HCT116 (cell line): ENCODE measurements around the gene PDCD6IP. TPM values are rescaled to one million over a fixed set of nuclear protein-coding genes. Genes with fewer than 3 reads are reported as not detected.

Experiments
- ATAC-seq: fragments of 200-7000 bp; cut with Tn5 transposase; 2 replicates; pipeline ENCODE4 v1.9.1; 2020; ENCODE audit warnings: mild to moderate bottlenecking, moderate library complexity
- BruUV-seq: library from RNA; stranded (reverse); fragments of 400-500 nt; replicated peaks from 2 replicates; lab custom pipeline; 2021; lab: Mats Ljungman, UMichigan
- CTCF ChIA-PET: fragments of 300-600 bp; sonication (Branson Sonifier 250); formaldehyde crosslinking; loops from one replicate; lab custom pipeline; 2021; ENCODE audit warnings: antibody characterized with exemption; lab: Charles Lee
- POLR2A ChIA-PET: fragments of 300-600, 350-600 bp; sonication (Branson Sonifier 250); formaldehyde crosslinking; loops from one replicate; lab custom pipeline; 2021; ENCODE audit warnings: antibody characterized with exemption; lab: Charles Lee
- RAD21 ChIA-PET, 2 experiments: fragments of 300-600 bp; sonication (Branson Sonifier 250); formaldehyde crosslinking; loops; one replicate each; lab custom pipeline; 2023; ENCODE audit warnings: low total read pairs in 2 of 2; ENCODE audit not compliant: uncharacterized antibody in 2 of 2, unreplicated experiment in 2 of 2, low non-redundant PET in 1 of 2; lab: Charles Lee
- DNase-seq: peaks from one replicate; pipeline ENCODE4 v3.0.0-alpha.2; 2010; ENCODE audit warnings: low read depth, low spot score
- H2AFZ ChIP-seq: fragments of 200-600 bp; shearing (Covaris generic), sonication (generic); 2 replicates; pipeline ENCODE4 v1.6.1; 2017; ENCODE audit warnings: low read depth, mixed run types, mixed read lengths, antibody characterized with exemption, low read length; ENCODE audit not compliant: poor library complexity, severe bottlenecking
- H3K27ac ChIP-seq: 2 replicates; pipeline ENCODE4 v1.5.1; 2012; ENCODE audit warnings: low read depth, low read length
- H3K27me3 ChIP-seq: fragments of 200-600 bp; sonication (generic); 2 replicates; pipeline ENCODE4 v1.6.1; 2016; ENCODE audit warnings: mixed run types, low read length, mixed read lengths; ENCODE audit not compliant: insufficient read depth
- H3K36me3 ChIP-seq, 2 experiments: fragments of 200-500 bp in 1 of 2; fragments of 200-600 bp in 1 of 2; sonication (Bioruptor generic) in 1 of 2; sonication (generic) in 1 of 2; 2 replicates each; pipeline versions ENCODE4 v1.5.1 to v1.6.1; 2014 to 2016; ENCODE audit warnings: low read length in 2 of 2, inconsistent platforms in 1 of 2, mixed read lengths in 1 of 2, mixed run types in 1 of 2; ENCODE audit not compliant: insufficient read depth in 2 of 2, control insufficient read depth in 1 of 2
- H3K4me1 ChIP-seq, 2 experiments: fragments of 200-600 bp in 1 of 2; sonication (generic) in 1 of 2; 2 replicates each; pipeline versions ENCODE4 v1.5.1 to v1.6.1; 2012 to 2017; ENCODE audit warnings: low read length in 2 of 2, inconsistent platforms in 1 of 2, mild to moderate bottlenecking in 1 of 2, mixed read lengths in 1 of 2, mixed run types in 1 of 2, moderate library complexity in 1 of 2; ENCODE audit not compliant: insufficient read depth in 2 of 2, control insufficient read depth in 1 of 2
- H3K4me2 ChIP-seq: fragments of 200-600 bp; sonication (generic); 2 replicates; pipeline ENCODE4 v1.6.1; 2017; ENCODE audit warnings: mixed run types, low read length, mixed read lengths
- H3K4me3 ChIP-seq, 2 experiments: fragments of 200-600 bp in 1 of 2; sonication (generic) in 1 of 2; replicated peaks in 1 of 2; 2 replicates each; pipeline ENCODE4 v1.5.1; 2011 to 2016; ENCODE audit warnings: low read length in 2 of 2, control low read depth in 1 of 2, low read depth in 1 of 2, mild to moderate bottlenecking in 1 of 2, mixed read lengths in 1 of 2, mixed run types in 1 of 2
- H3K79me2 ChIP-seq: fragments of 200-600 bp; sonication (generic); 2 replicates; pipeline ENCODE4 v1.6.1; 2017; ENCODE audit warnings: mild to moderate bottlenecking, mixed run types, low read length, moderate library complexity, mixed read lengths; ENCODE audit not compliant: insufficient read depth
- H3K9ac ChIP-seq: fragments of 200-600 bp; sonication (generic); 2 replicates; pipeline ENCODE4 v1.6.1; 2016; ENCODE audit warnings: low read length, mixed read lengths
- H3K9me2 ChIP-seq: fragments of 200-600 bp; sonication (generic), shearing (Covaris generic); 2 replicates; pipeline ENCODE4 v1.6.1; 2017; ENCODE audit warnings: mixed run types, mild to moderate bottlenecking, moderate library complexity; ENCODE audit not compliant: insufficient read depth
- H3K9me3 ChIP-seq, 2 experiments: fragments of 200-500 bp in 1 of 2; fragments of 200-600 bp in 1 of 2; sonication (Bioruptor generic) in 1 of 2; sonication (generic) in 1 of 2; 2 replicates each; pipeline ENCODE4 v1.6.1; 2014 to 2017; ENCODE audit warnings: low read length in 2 of 2, mixed read lengths in 2 of 2, inconsistent platforms in 1 of 2, low read depth in 1 of 2, mild to moderate bottlenecking in 1 of 2, mixed run types in 1 of 2, moderate library complexity in 1 of 2; ENCODE audit not compliant: control insufficient read depth in 1 of 2, insufficient read depth in 1 of 2
- H4K20me1 ChIP-seq: fragments of 200-600 bp; sonication (generic), shearing (Covaris generic); 2 replicates; pipeline ENCODE4 v1.6.1; 2017; ENCODE audit warnings: mixed run types, mild to moderate bottlenecking, moderate library complexity; ENCODE audit not compliant: insufficient read depth
- ATF3 ChIP-seq: IDR thresholded peaks from 2 replicates; pipeline ENCODE4 v1.6.1; 2012
- CBX3 ChIP-seq: IDR thresholded peaks from 2 replicates; pipeline ENCODE4 v1.6.1; 2012; ENCODE audit warnings: low read depth
- CTCF ChIP-seq, 3 experiments: fragments of 200-600 bp in 1 of 3; sonication (generic) in 1 of 3; IDR thresholded peaks in 2 of 3; conservative IDR thresholded peaks in 1 of 3; 2 replicates each; pipeline ENCODE4 v1.5.1; 2012 to 2017; ENCODE audit warnings: low read depth in 2 of 3, low read length in 2 of 3, antibody characterized with exemption in 1 of 3, borderline replicate concordance in 1 of 3, control low read depth in 1 of 3, mild to moderate bottlenecking in 1 of 3, mixed read lengths in 1 of 3, mixed run types in 1 of 3, moderate library complexity in 1 of 3; ENCODE audit not compliant: insufficient read depth in 1 of 3
- ELF1 ChIP-seq: IDR thresholded peaks from 2 replicates; pipeline ENCODE4 v1.6.1; 2012; ENCODE audit warnings: low read depth, borderline replicate concordance
- EZH2 ChIP-seq: fragments of 200-600 bp; sonication (generic); IDR thresholded peaks from 2 replicates; pipeline ENCODE4 v1.6.1; 2017; ENCODE audit warnings: antibody characterized with exemption, mixed run types
- EZH2phosphoT487 ChIP-seq: fragments of 200-600 bp; IDR thresholded peaks from 2 replicates; pipeline ENCODE4 v1.6.1; 2018; ENCODE audit warnings: antibody characterized with exemption, borderline replicate concordance
- FOSL1 ChIP-seq: IDR thresholded peaks from 2 replicates; pipeline ENCODE4 v1.6.1; 2012; ENCODE audit warnings: low read depth
- JUND ChIP-seq: IDR thresholded peaks from 2 replicates; pipeline ENCODE4 v1.6.1; 2012
- POLR2A ChIP-seq: IDR thresholded peaks from 2 replicates; pipeline ENCODE4 v1.7.0; 2011; ENCODE audit warnings: borderline replicate concordance; ENCODE audit not compliant: insufficient read depth, insufficient read length; ENCODE audit errors: extremely low read depth
- POLR2AphosphoS5 ChIP-seq: IDR thresholded peaks from 2 replicates; pipeline ENCODE4 v1.6.1; 2011; ENCODE audit warnings: mild to moderate bottlenecking, low read depth, low read length, moderate library complexity
- REST ChIP-seq: IDR thresholded peaks from 2 replicates; pipeline ENCODE4 v1.6.1; 2012; ENCODE audit warnings: low read depth
- SP1 ChIP-seq: IDR thresholded peaks from 2 replicates; pipeline ENCODE4 v1.6.1; 2012; ENCODE audit warnings: low read depth
- SRF ChIP-seq: IDR thresholded peaks from 2 replicates; pipeline ENCODE4 v1.6.1; 2012; ENCODE audit warnings: low read depth
- ZBTB33 ChIP-seq: IDR thresholded peaks from 2 replicates; pipeline ENCODE4 v1.6.1; 2011; ENCODE audit warnings: mild to moderate bottlenecking, low read length, moderate library complexity; ENCODE audit not compliant: insufficient replicate concordance; ENCODE audit errors: extremely low read depth
- ZFX ChIP-seq: fragments of 450-650 bp; IDR thresholded peaks from 2 replicates; pipeline ENCODE4 v1.6.1; 2017
- ZNF274 ChIP-seq: fragments of 200-500 bp; sonication (Bioruptor generic); IDR thresholded peaks from 2 replicates; pipeline ENCODE4 v1.6.1; 2014; ENCODE audit warnings: mild to moderate bottlenecking, low read depth, low read length, inconsistent platforms
- intact Hi-C: fragments of 100-400 bp; cut with micrococcal nuclease; formaldehyde crosslinking; loops from 2 replicates; pipeline ENCODE4 v1.10.0; 2022
- total RNA-seq: library from RNA; stranded (reverse); gene quantifications from one replicate; pipeline ENCODE4 v1.2.1, GENCODE V29; 2021; ENCODE audit not compliant: unreplicated experiment

PDCD6IP gene
- total RNA-seq, 1 experiment from 2014 or later = 241 TPM

- intact Hi-C loops = no loop called here
Observed at GRCh38 chr3:33879540-33879939, 81.1 kb downstream of the PDCD6IP start.

More at GRCh38 chr3:33879540-33879939, 81.1 kb downstream of the PDCD6IP start:
- no peak overlapping the region for H3K27ac ChIP-seq
- no TSS peak for BruUV-seq
- H3K9me3 ChIP-seq = no peaks in the 10 kb centered on the region
- DNase-seq = no peak
- no peaks in the 10 kb centered on the region for H3K9me2 ChIP-seq
- TF ChIP-seq ZFX (no peak), CTCF (IDR thresholded peaks at IDR 0.05 in 2 of 3, conservative IDR thresholded peaks at IDR 0.05 in 1 of 3; ENCODE audit: borderline replicate concordance in 1 of 3, insufficient read depth in 1 of 3, low read depth in 2 of 3, low read length in 2 of 3) (no peak), ZBTB33 (no peak), SRF (no peak), EZH2 (no peak), ATF3 (no peak), POLR2A (no peak), SP1 (no peak), REST (no peak), ELF1 (no peak), ZNF274 (no peak), CBX3 (no peak), POLR2AphosphoS5 (no peak), FOSL1 (no peak), EZH2phosphoT487 (no peak), JUND (no peak)
- no peak overlapping the region for H3K4me2 ChIP-seq
- RAD21 ChIA-PET = no interaction called here
- H2AFZ ChIP-seq = no peak overlapping the region
- H3K9ac ChIP-seq = no peak overlapping the region
- H3K4me3 ChIP-seq = no peak overlapping the region
- H4K20me1 ChIP-seq = no peaks in the 10 kb centered on the region
- no peak for ATAC-seq
- CTCF ChIA-PET = no interaction called here
- POLR2A ChIA-PET = no interaction called here
- no peaks in the 10 kb centered on the region for H3K36me3 ChIP-seq
- no peaks in the 10 kb centered on the region for H3K79me2 ChIP-seq
- H3K4me1 ChIP-seq = no peaks in the 10 kb centered on the region
- H3K27me3 ChIP-seq = peaks cover 5% of the 10 kb centered on the region; the same call in 1 of the 2 replicates
